ENCODE data around the gene MYO1A.
A peak's percentile ranks its signal among the peaks of the same experiment; 100 is the strongest.

MYO1A gene

GRCh38 chr12:57006809-57007475 lies 43.0 kb downstream of the MYO1A start:
- no peaks in the 10 kb centered on the region for H3K9me3 ChIP-seq (ENCODE audit: insufficient read depth, low read length)
- peaks cover 7% of the 10 kb centered on the region; the same call in 1 of the 2 replicates for H3K79me2 ChIP-seq (ENCODE audit: insufficient read depth, low read length)
- H3F3A ChIP-seq (ENCODE audit: insufficient read depth): peaks cover 10% of the 10 kb centered on the region; the same call in 1 of the 2 replicates
- H4K20me1 ChIP-seq (ENCODE audit: low read depth, low read length): no peaks in the 10 kb centered on the region
- H3K36me3 ChIP-seq (ENCODE audit: low read length): no peaks in the 10 kb centered on the region
- peak overlapping the region; percentile 40 for H3K4me3 ChIP-seq (ENCODE audit: insufficient read depth, low read length, poor library complexity, severe bottlenecking)
- peak overlapping the region; percentile 40 for H3K9ac ChIP-seq (ENCODE audit: low read length)
- H3K27ac ChIP-seq (ENCODE audit: low read depth, low read length): no peak overlapping the region
- H3K27me3 ChIP-seq (ENCODE audit: low read length): no peaks in the 10 kb centered on the region
- H3K9me2 ChIP-seq (replicated peaks; ENCODE audit: insufficient read depth, low read length): no peaks in the 10 kb centered on the region
- H2AFZ ChIP-seq (ENCODE audit: low read depth, low read length, severe bottlenecking): peak overlapping the region; percentile 73
- TF ChIP-seq, protein P1, sequence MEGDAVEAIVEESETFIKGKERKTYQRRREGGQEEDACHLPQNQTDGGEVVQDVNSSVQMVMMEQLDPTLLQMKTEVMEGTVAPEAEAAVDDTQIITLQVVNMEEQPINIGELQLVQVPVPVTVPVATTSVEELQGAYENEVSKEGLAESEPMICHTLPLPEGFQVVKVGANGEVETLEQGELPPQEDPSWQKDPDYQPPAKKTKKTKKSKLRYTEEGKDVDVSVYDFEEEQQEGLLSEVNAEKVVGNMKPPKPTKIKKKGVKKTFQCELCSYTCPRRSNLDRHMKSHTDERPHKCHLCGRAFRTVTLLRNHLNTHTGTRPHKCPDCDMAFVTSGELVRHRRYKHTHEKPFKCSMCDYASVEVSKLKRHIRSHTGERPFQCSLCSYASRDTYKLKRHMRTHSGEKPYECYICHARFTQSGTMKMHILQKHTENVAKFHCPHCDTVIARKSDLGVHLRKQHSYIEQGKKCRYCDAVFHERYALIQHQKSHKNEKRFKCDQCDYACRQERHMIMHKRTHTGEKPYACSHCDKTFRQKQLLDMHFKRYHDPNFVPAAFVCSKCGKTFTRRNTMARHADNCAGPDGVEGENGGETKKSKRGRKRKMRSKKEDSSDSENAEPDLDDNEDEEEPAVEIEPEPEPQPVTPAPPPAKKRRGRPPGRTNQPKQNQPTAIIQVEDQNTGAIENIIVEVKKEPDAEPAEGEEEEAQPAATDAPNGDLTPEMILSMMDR (IDR thresholded peaks at IDR 0.05; ENCODE audit: insufficient read depth, low read length, poor library complexity, severe bottlenecking): no peak
- no peak for TF ChIP-seq EZH2phosphoT487 (conservative IDR thresholded peaks at IDR 0.05; ENCODE audit: low read length)
- peak overlapping the region; percentile 54 for H3K4me2 ChIP-seq (ENCODE audit: low read depth, low read length, poor library complexity, severe bottlenecking)

- peak within 1 kb of the TSS; percentile 49 for H3K27ac ChIP-seq (ENCODE audit: low read depth, low read length)
- no peaks in the 10 kb centered on the region for H3K9me3 ChIP-seq (ENCODE audit: insufficient read depth, low read length)
- no peaks in the 10 kb centered on the region for H3K9me2 ChIP-seq (replicated peaks; ENCODE audit: insufficient read depth, low read length)
- peak within 1 kb of the TSS; percentile 95 for H3K4me2 ChIP-seq (ENCODE audit: low read depth, low read length, poor library complexity, severe bottlenecking)
- no peaks in the 10 kb centered on the region for H3K27me3 ChIP-seq (ENCODE audit: low read length)
- no peaks in the 10 kb centered on the region for H3K36me3 ChIP-seq (ENCODE audit: low read length)
- peak within 1 kb of the TSS; percentile 93 for H3K4me3 ChIP-seq (ENCODE audit: insufficient read depth, low read length, poor library complexity, severe bottlenecking)
- peak within 1 kb of the TSS; percentile 94 for H3K9ac ChIP-seq (ENCODE audit: low read length)
- H4K20me1 ChIP-seq (ENCODE audit: low read depth, low read length): no peaks in the 10 kb centered on the region
- H3K79me2 ChIP-seq (ENCODE audit: insufficient read depth, low read length): peaks cover 7% of the 10 kb centered on the region; the same call in 1 of the 2 replicates
- H3F3A ChIP-seq (ENCODE audit: insufficient read depth): peaks cover 10% of the 10 kb centered on the region; the same call in 1 of the 2 replicates
- TF ChIP-seq, protein P1 (IDR thresholded peaks at IDR 0.05; ENCODE audit: insufficient read depth, low read length, poor library complexity, severe bottlenecking): peak; percentile 70
- TF ChIP-seq EZH2phosphoT487 (conservative IDR thresholded peaks at IDR 0.05; ENCODE audit: low read length): no peak
- peak within 1 kb of the TSS; percentile 89 for H2AFZ ChIP-seq (ENCODE audit: low read depth, low read length, severe bottlenecking)
Measured at GRCh38 chr12:57005980-57006808, 43.7 kb downstream of the MYO1A start, which contains the start of gene ZBTB39. Gene ZBTB39 (minus strand): TSS chr12:57006546. CDS start chr12:57004917, 1,629 bp downstream.

DNA sequence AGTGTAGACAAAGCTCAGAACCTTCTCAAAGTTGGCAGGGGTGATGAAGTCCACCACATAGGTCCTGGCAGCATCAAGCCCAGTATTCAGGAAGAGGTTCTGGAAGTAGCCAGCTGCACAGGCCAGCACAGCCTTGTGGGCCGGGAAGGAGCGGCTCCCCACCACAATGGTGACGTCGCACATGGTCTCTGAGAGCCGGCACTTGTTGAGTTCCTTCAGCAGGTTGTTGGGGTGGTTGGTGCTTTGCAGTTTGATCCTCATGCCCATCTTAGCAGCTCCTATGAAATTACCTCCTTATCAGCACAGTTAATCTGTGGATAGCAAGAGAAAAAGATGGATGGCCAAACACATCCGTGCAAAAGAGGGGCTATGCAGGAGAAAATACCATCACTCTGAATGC lies 45.3 kb downstream of the MYO1A start:
- Histone ChIP-seq H3K4me3 (ENCODE audit: insufficient read depth, low read length, poor library complexity, severe bottlenecking) (no peak overlapping the region), H3K9ac (ENCODE audit: low read length) (no peak overlapping the region), H3K36me3 (ENCODE audit: low read length) (no peaks in the 10 kb centered on the region), H3K27ac (ENCODE audit: low read depth, low read length) (no peak overlapping the region), H3K9me2 (replicated peaks; ENCODE audit: insufficient read depth, low read length) (no peaks in the 10 kb centered on the region), H3K4me2 (ENCODE audit: low read depth, low read length, poor library complexity, severe bottlenecking) (peak overlapping the region; percentile 95), H3K9me3 (ENCODE audit: insufficient read depth, low read length) (no peaks in the 10 kb centered on the region), H2AFZ (ENCODE audit: low read depth, low read length, severe bottlenecking) (no peak overlapping the region), H3K27me3 (ENCODE audit: low read length) (no peaks in the 10 kb centered on the region), H3F3A (ENCODE audit: insufficient read depth) (peaks cover 10% of the 10 kb centered on the region; the same call in 1 of the 2 replicates), H3K79me2 (ENCODE audit: insufficient read depth, low read length) (peaks cover 7% of the 10 kb centered on the region; the same call in 1 of the 2 replicates), H4K20me1 (ENCODE audit: low read depth, low read length) (no peaks in the 10 kb centered on the region)
- TF ChIP-seq, protein P1 (IDR thresholded peaks at IDR 0.05; ENCODE audit: insufficient read depth, low read length, poor library complexity, severe bottlenecking): no peak
- TF ChIP-seq EZH2phosphoT487 (conservative IDR thresholded peaks at IDR 0.05; ENCODE audit: low read length): no peak
